Memory B cell (primary cell): ENCODE results near the gene CSNK2A1.

Source experiments
- ATAC-seq: fragments of 150-1000 bp; cut with Tn5 transposase; 2 replicates; pipeline ENCODE4 v1.10.0; 2021; ENCODE audit warnings: low read depth, mild to moderate bottlenecking, moderate library complexity
- DNase-seq, 2 donors: peaks; one replicate each; pipeline ENCODE4 v3.0.0; 2022; ENCODE audit warnings: low spot score in 2 of 2
- H3K27ac Mint-ChIP-seq: one replicate; pipeline ENCODE4 v1.8.0; 2022; ENCODE audit warnings: mild to moderate bottlenecking, moderate library complexity, mixed read lengths
- H3K27me3 Mint-ChIP-seq: one replicate; pipeline ENCODE4 v1.8.0; 2022; ENCODE audit warnings: mixed read lengths
- H3K36me3 Mint-ChIP-seq: one replicate; pipeline ENCODE4 v1.8.0; 2022; ENCODE audit warnings: mild to moderate bottlenecking, mixed read lengths
- H3K4me1 Mint-ChIP-seq: one replicate; pipeline ENCODE4 v1.8.0; 2022; ENCODE audit warnings: mixed read lengths
- H3K4me3 Mint-ChIP-seq: one replicate; pipeline ENCODE4 v1.8.0; 2022; ENCODE audit warnings: mild to moderate bottlenecking, moderate library complexity, mixed read lengths
- H3K9me3 Mint-ChIP-seq: one replicate; pipeline ENCODE4 v1.8.0; 2022; ENCODE audit warnings: mixed read lengths

The CSNK2A1 gene

DNA sequence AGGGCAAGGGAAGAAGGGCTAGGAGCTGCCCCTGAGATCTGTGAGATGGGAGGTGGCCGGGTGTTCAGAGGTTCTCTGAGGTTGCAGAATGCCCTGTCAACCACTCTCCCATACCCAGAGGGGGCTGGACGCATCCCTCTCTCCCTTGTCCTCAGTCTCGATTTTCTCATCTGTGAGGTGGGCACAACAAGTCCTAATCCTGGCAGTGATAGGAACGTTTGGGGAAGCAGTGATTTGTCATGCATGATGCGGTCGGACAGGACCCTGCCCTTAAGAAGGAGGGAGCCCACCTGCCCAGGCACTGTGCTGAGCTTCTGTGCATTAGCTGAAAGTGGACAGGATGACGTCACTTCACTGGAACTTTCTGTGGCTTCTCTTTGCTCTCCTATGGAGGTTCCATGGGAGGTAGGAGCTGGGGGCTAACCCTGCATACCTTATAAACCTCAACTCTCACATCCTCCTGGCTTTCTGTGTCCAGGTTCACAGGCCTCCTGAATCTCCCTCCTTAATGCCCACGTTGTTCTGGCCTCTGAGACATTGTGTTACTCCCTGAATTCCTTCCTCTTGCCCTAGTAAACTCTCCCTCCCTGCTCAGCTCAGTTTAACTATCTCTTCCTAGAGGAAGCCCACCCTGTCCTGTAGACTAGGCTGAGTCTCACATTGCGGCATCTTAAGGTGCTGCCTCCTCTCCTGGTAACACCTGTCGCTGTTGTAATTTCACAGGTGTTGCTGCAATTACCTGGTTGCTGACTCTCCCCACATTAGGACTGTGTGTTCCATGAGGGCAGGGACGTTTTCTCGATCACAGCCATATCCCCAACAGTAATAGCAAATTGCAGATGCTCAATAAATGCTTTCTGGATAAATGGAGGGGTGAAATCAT, 30.1 kb upstream of the CSNK2A1 start:
- DNase-seq (no peak), ATAC-seq (no peak)
- Mint-ChIP-seq H3K4me3 (no peak overlapping the region), H3K27ac (no peak overlapping the region), H3K9me3 (no peaks in the 10 kb centered on the region), H3K4me1 (no peaks in the 10 kb centered on the region), H3K27me3 (peaks cover 13% of the 10 kb centered on the region), H3K36me3 (no peaks in the 10 kb centered on the region)

DNA sequence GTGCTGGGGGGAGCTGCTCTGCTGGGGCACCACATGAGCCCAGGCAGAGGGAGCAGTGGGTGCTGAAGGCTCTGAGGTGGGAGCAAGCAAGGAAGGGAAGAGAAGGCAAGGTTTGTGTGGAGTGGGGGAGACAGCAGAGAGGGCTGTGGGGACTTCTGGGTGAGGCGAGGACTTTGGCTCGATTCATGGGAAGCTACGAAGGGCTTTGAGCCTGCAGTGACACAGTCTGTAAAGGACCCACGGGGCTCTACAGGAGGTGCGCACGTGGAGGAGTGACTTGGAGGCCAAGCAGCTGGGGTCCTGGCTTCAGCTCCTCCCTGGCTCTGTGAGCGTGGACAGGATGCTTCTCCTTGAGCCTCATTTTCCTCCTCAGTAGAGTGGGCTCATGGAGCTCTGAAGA, 29.1 kb upstream of the CSNK2A1 start:
- no peaks in the 10 kb centered on the region for H3K4me1 Mint-ChIP-seq
- no peaks in the 10 kb centered on the region for H3K36me3 Mint-ChIP-seq
- ATAC-seq (no peak), DNase-seq (no peak)
- no peaks in the 10 kb centered on the region for H3K9me3 Mint-ChIP-seq
- H3K4me3 Mint-ChIP-seq, result no peak overlapping the region
- H3K27ac Mint-ChIP-seq, result no peak overlapping the region
- peaks cover 13% of the 10 kb centered on the region for H3K27me3 Mint-ChIP-seq

DNA sequence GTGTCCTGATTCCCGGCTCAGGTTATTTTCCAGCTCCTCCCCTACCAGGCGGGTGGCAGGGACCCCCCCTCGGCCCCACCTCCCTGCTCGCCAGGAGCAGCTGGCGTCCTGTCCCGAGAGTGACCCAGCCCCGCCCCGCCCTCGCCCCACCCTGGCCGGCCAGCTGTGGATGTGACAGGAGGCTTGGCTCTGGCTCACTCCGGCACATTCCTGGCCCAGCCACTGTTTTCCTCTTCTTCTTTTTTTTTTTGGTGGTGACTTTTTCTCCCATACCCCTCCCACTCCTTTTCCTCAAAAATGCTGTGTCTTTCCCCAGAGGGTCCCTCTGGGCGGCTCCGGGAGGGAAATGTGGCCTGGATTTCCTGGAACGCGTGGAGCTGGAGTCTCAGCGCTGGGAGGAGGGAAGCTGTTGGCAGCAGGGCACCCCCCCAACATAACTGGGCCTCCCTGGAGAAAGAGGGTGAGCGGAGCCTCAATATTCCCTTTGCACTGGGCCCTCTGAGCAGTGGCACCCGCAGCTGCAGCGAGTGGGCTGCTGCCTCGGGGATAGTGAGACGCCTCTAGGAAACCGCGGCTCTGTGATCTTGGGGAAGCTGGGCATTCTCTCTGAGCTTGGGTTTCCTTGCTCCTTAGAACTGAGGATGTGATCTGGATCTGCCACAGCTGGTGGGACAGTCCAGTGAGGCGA, 28.3 kb upstream of the CSNK2A1 start:
- ATAC-seq, result no peak
- H3K27ac Mint-ChIP-seq, result no peak overlapping the region
- no peaks in the 10 kb centered on the region for H3K36me3 Mint-ChIP-seq
- H3K27me3 Mint-ChIP-seq, result peaks cover 17% of the 10 kb centered on the region
- H3K4me3 Mint-ChIP-seq, result no peak overlapping the region
- no peaks in the 10 kb centered on the region for H3K4me1 Mint-ChIP-seq
- no peaks in the 10 kb centered on the region for H3K9me3 Mint-ChIP-seq
- DNase-seq, result no peak

DNA sequence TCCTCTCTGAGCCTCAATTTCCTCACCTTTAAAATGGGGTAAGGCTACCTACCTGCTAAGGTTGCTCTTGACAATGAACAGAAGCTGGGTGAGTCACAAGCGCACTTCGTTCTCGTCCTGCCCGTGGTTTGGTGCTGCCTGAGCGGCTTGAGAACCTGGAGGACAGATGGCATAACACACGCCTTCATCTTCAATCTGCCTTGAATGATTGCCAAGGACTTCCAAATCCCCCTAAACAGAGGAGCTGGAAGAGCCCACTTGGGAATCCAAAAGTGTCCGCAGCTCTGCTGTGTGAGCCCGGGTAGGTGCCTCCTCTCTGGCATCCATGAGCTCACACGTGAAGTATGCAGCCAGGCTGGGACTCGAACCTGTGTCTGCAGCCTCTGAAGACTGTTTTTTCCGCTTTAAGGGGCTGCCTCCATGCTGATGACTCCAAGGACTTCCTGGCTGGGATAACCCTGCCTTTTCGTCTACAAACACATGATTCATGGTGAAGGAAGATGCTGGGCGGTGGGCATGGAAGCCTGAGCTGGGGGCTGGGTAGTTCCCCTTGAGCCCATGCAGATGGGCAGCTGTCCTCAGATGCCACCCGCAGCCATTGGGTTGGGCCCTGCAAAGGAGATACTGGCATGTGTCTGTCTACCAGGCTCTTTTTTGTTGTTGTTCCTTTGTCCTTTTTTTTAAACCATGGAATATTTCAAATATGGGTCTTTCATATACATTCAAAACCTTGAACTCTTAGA, 25.3 kb upstream of the CSNK2A1 start:
- Mint-ChIP-seq H3K4me1 (no peaks in the 10 kb centered on the region), H3K36me3 (no peaks in the 10 kb centered on the region), H3K27me3 (peaks cover 14% of the 10 kb centered on the region), H3K27ac (no peak overlapping the region), H3K4me3 (no peak overlapping the region), H3K9me3 (no peaks in the 10 kb centered on the region)
- no peak for ATAC-seq
- no peak for DNase-seq

DNA sequence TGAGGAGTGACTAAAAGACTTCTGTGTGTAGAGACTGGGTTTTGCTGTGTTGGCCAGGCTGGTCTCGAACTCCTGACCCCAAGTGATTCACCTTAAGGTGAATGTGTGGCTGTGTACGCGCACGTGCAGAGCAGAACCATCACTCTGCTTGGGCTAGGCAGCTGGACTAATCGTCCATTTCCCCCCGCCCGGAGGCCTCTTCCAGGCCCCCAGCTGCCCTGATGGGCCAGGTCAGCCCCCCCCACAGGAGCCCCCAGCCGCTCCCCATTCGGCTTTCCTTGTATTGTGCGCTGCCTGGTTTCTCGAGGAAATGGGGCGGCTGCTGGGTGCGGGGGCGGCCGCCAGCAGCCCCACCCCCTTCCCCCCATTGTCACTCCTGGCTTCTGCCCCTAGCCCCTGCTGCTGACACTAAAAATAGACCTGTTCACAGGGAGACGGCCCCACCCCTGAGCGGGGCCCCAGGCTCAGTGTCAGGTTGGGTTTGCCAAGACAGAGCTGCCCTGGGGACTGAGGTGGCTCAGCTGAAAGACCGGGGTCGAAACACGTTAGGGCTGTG, 24.6 kb upstream of the CSNK2A1 start:
- Mint-ChIP-seq H3K9me3 (no peaks in the 10 kb centered on the region), H3K27me3 (peaks cover 11% of the 10 kb centered on the region), H3K36me3 (no peaks in the 10 kb centered on the region)

DNA sequence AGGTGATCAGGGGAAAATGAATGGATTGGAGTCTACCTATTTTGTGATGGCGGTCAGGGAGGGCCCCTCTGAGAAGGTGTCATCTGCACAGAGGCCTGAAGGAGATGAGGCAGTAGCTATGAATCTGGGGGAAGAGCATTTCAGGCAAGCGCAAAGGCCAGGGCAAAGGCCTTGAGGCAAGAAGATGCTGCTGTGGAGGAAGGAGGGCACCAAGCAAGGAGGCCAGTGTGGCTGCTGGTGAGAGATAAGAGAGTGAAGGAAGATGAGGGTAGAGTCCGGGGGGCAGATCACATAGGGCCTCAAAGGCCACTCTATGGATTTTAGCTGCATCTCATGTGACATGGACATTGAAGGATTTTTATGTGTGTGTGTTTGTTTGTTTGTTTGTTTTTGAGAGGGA, 20.6 kb upstream of the CSNK2A1 start:
- Mint-ChIP-seq H3K36me3 (no peaks in the 10 kb centered on the region), H3K27ac (no peak overlapping the region), H3K27me3 (peaks cover 6% of the 10 kb centered on the region), H3K4me1 (peaks cover 4% of the 10 kb centered on the region), H3K4me3 (no peak overlapping the region), H3K9me3 (no peaks in the 10 kb centered on the region)
- ATAC-seq, result no peak
- no peak for DNase-seq

More for the DNA sequence above, 24.6 kb upstream of the CSNK2A1 start:
- no peaks in the 10 kb centered on the region for H3K4me1 Mint-ChIP-seq
- no peak for ATAC-seq
- H3K27ac Mint-ChIP-seq, result no peak overlapping the region
- DNase-seq, result no peak
- no peak overlapping the region for H3K4me3 Mint-ChIP-seq

DNA sequence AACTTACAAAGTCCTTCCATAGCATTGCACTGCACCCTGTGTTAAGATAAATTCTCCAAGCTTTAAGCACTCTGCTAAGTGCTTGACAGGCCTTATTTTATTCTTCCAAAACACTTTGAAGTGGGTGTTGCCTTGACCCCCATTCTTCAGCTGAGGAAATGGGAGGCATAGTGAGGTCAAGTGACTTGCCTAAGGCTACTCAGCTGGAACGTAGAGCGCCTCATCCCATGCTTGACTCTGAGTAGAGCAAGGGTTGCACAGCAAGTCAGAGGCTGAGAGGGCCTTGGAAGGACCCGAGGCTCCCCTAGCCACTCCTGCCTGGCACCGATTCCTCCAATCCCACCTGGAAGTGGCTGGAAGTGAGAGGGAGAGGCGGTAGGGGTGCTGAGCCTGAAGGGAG, 19.6 kb upstream of the CSNK2A1 start:
- ATAC-seq (no peak), DNase-seq (no peak)
- Mint-ChIP-seq H3K9me3 (no peaks in the 10 kb centered on the region), H3K4me3 (no peak overlapping the region), H3K36me3 (no peaks in the 10 kb centered on the region), H3K27me3 (peaks cover 6% of the 10 kb centered on the region), H3K27ac (no peak overlapping the region), H3K4me1 (peaks cover 4% of the 10 kb centered on the region)

DNA sequence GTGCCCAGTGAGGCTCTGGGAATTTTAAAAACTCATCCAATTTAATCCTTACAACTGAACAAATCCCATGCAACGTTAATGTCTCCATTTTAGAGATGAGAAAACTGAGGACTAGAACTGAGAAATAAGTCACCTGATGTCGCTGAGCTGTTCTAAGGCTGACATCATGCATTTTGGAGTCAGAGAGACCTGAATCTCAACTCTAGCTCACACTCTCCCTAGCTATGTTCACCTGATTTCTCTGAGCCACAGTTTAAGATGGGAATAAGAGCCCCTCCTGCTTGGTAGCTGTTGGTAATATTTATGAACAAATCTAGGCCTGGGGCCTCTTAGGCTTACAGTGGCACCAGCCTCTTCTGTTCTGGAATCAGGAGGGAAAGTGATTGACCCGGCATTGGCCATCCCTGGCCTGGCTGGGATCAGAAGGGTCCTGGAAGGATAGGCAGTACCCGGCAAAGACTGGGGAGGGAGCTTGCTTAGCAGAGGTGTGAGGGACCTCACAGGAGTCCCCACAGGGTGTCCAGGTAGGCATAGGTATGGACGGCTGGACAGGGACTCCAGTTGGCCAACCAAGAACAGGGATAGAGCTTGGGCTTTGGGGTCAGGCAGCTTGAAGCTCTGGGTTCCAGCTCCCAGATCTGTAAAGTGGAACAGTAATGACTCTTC, 18.8 kb upstream of the CSNK2A1 start:
- DNase-seq, result no peak
- no peaks in the 10 kb centered on the region for H3K36me3 Mint-ChIP-seq
- no peak for ATAC-seq
- peaks cover 4% of the 10 kb centered on the region for H3K4me1 Mint-ChIP-seq
- H3K9me3 Mint-ChIP-seq, result no peaks in the 10 kb centered on the region
- H3K27ac Mint-ChIP-seq, result no peak overlapping the region
- no peak overlapping the region for H3K4me3 Mint-ChIP-seq
- H3K27me3 Mint-ChIP-seq, result peaks cover 5% of the 10 kb centered on the region

DNA sequence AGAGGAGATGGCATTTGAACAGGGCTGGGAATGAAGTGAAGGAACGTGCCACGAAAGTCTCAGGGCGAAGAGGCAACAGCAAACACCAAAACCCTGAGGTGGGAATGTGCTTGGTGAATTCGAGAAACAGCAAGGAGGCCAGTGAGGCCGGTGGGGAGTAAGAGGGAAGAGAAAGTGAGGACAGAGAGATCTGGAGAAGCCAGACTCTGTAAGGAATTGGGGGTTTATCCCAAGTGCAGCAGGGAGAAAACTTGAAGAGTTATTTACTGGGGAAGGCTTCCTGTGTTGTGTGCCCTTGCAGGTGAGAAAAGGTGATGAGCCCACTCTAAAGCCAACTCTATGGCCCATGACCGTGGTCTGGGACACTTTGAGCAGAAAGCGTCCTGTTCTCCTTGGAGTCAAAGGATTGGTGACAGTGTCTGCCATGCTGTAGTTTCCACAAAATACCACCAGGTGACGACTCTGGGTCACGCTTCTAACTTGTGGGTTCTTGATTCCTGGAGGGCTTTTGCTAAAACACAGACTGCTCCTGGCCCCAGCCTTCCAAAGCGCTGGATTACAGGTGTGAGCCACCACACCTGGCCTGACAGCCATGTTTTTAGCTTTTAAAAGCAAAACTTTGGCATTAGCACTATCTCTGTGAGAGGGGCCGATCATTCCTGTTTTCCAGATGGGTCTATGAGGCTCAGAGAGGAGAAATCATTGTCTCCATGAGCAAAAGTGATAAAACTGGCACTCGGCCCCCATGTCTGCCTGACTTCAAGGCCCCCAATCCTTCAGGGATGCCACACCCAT, 18.0 kb upstream of the CSNK2A1 start:
- DNase-seq, result peak in 1 of 2 donors; percentile 31
- peak; percentile 38 for ATAC-seq
- Mint-ChIP-seq H3K4me1 (peaks cover 4% of the 10 kb centered on the region), H3K27ac (no peak overlapping the region), H3K36me3 (no peaks in the 10 kb centered on the region), H3K27me3 (peaks cover 2% of the 10 kb centered on the region), H3K4me3 (no peak overlapping the region), H3K9me3 (no peaks in the 10 kb centered on the region)

DNA sequence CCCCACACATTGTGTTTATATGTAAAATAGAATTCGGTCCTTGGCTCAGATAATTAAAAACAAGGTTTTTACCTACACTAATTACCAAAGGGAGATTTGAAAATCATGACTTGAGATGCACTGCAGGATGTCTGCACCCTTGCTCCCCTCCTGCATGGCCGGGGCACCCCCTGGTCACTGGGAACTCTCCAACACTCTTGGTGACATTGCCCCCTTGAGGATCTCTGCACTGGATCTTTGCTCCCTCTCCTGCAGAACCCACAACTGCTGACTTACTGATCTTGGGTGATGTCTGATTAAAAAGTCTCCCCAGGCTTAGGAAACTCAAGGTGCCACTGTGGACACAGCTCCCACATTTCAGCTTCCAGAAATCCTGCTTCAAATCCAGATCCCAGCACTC, 17.1 kb upstream of the CSNK2A1 start:
- no peaks in the 10 kb centered on the region for H3K36me3 Mint-ChIP-seq

DNA sequence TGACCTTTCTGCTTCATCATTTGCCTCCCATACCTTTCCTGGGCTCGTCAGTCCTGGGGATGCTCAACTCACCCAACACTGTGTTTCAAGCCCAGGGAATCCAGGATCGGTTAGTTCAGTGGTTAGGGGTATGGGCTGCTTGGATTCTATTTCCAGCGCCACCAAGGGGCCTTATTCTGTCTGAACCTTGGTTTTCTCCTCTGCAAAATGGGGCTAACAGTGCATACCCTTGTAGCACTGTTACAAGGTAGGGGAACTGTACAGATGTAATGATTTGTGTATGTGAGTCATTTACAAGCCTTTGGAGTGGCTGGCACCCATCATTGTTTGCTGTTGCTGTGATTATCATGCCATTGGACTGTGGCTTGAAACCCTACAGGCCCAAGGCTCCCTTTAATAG, 14.5 kb upstream of the CSNK2A1 start:
- DNase-seq (no peak), ATAC-seq (no peak)
- Mint-ChIP-seq H3K36me3 (no peaks in the 10 kb centered on the region), H3K4me3 (no peak overlapping the region), H3K4me1 (peaks cover 4% of the 10 kb centered on the region), H3K27ac (no peak overlapping the region), H3K27me3 (peaks cover 15% of the 10 kb centered on the region), H3K9me3 (no peaks in the 10 kb centered on the region)

More for the DNA sequence above, 17.1 kb upstream of the CSNK2A1 start:
- Mint-ChIP-seq H3K4me1 (peaks cover 4% of the 10 kb centered on the region), H3K4me3 (no peak overlapping the region), H3K9me3 (no peaks in the 10 kb centered on the region), H3K27me3 (peaks cover 6% of the 10 kb centered on the region), H3K27ac (no peak overlapping the region)
- no peak for DNase-seq
- ATAC-seq, result no peak

DNA sequence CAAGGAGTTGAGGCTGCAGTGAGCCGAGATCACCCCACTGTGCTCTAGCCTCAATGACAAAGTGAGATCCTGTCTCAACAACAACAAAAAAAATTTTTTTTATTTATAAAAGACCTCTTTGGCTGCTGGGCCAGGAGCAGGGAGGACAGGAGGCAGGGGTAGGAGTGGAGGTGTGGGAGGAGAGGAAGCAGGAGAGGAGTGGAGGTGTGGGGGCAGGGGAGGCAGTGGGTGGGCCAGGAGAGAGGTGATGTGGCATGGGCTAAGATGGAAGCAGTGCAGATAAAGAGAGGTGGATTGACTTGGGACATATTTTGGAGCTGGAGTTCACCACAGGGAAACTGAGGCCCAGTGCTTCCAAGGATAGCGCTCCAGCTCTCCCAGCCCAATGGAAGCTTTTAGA, 13.4 kb upstream of the CSNK2A1 start:
- no peak for DNase-seq
- Mint-ChIP-seq H3K4me3 (no peak overlapping the region), H3K36me3 (peaks cover 2% of the 10 kb centered on the region), H3K9me3 (no peaks in the 10 kb centered on the region), H3K27ac (no peak overlapping the region), H3K4me1 (peaks cover 4% of the 10 kb centered on the region), H3K27me3 (peaks cover 19% of the 10 kb centered on the region)
- ATAC-seq, result no peak

DNA sequence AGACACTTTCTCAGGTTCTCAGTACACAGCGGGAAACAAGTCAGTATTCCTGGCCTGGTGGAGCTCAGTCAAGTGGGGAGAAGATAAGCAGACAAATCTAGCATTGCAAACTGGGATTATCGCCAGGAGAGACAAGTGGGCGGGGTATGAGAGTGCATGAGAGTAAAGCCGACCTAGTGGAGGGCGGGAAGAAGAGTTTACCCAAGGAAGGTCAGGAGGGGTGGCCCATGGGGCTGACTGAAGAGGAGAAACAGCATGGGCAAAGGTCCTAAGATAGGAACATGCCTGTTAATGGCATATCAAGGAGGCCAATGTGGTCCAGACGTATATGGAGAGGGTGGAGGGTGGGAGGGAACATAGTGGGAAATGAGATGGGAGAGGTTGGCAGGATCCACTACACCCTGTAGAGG, 12.4 kb upstream of the CSNK2A1 start:
- Mint-ChIP-seq H3K4me3 (no peak overlapping the region), H3K27ac (no peak overlapping the region), H3K27me3 (peaks cover 24% of the 10 kb centered on the region), H3K36me3 (peaks cover 2% of the 10 kb centered on the region), H3K4me1 (no peaks in the 10 kb centered on the region), H3K9me3 (no peaks in the 10 kb centered on the region)
- no peak for ATAC-seq
- no peak for DNase-seq
